Mesendoderm (in vitro differentiated cells): Measurements from ENCODE around the gene TSNAXIP1.

Source experiments
- DNase-seq: peaks from one replicate; pipeline ENCODE4 v3.0.0; 2013
- H2AK5ac ChIP-seq: 2 replicates; pipeline ENCODE4 v1.6.1; 2013; ENCODE audit warnings: low read length, inconsistent platforms
- H2BK120ac ChIP-seq: 2 replicates; pipeline ENCODE4 v1.6.1; 2013; ENCODE audit warnings: low read depth, mild to moderate bottlenecking, low read length, moderate library complexity, mixed read lengths
- H2BK15ac ChIP-seq: replicated peaks from 2 replicates; pipeline ENCODE4 v1.6.1; 2013; ENCODE audit warnings: low read depth, mild to moderate bottlenecking, moderate library complexity
- H2BK5ac ChIP-seq: 2 replicates; pipeline ENCODE4 v1.6.1; 2013; ENCODE audit warnings: low read length, inconsistent platforms
- H3K18ac ChIP-seq: 2 replicates; pipeline ENCODE4 v1.6.1; 2013; ENCODE audit warnings: mild to moderate bottlenecking, low read length, mixed read lengths
- H3K23ac ChIP-seq: one replicate; pipeline ENCODE4 v1.6.1; 2013; ENCODE audit warnings: low read length
- H3K27ac ChIP-seq: 2 replicates; pipeline ENCODE4 v1.5.1; 2013; ENCODE audit warnings: low read depth, mild to moderate bottlenecking, inconsistent platforms, low read length, moderate library complexity
- H3K27me3 ChIP-seq: 2 replicates; pipeline ENCODE4 v1.6.1; 2013; ENCODE audit warnings: low read length, control low read depth, mild to moderate bottlenecking, inconsistent platforms; ENCODE audit not compliant: insufficient read depth, poor library complexity
- H3K36me3 ChIP-seq: 2 replicates; pipeline ENCODE4 v1.6.1; 2013; ENCODE audit warnings: low read length, inconsistent platforms; ENCODE audit not compliant: control insufficient read depth, insufficient read depth
- H3K4ac ChIP-seq: one replicate; pipeline ENCODE4 v1.6.1; 2013; ENCODE audit warnings: low read depth, mild to moderate bottlenecking, low read length, moderate library complexity
- H3K4me1 ChIP-seq: 2 replicates; pipeline ENCODE4 v1.6.1; 2013; ENCODE audit warnings: low read depth, low read length, inconsistent platforms; ENCODE audit not compliant: control insufficient read depth
- H3K4me2 ChIP-seq: 2 replicates; pipeline ENCODE4 v1.6.1; 2013; ENCODE audit warnings: low read length
- H3K4me3 ChIP-seq: 2 replicates; pipeline ENCODE4 v1.5.1; 2013; ENCODE audit warnings: mild to moderate bottlenecking, low read length
- H3K56ac ChIP-seq: one replicate; pipeline ENCODE4 v1.6.1; 2013; ENCODE audit warnings: low read length
- H3K79me1 ChIP-seq: 2 replicates; pipeline ENCODE4 v1.6.1; 2013; ENCODE audit warnings: low read length, inconsistent platforms
- H3K79me2 ChIP-seq: 2 replicates; pipeline ENCODE4 v1.6.1; 2013; ENCODE audit warnings: mild to moderate bottlenecking, low read length; ENCODE audit not compliant: control insufficient read depth, insufficient read depth
- H3K9ac ChIP-seq: 2 replicates; pipeline ENCODE4 v1.6.1; 2013; ENCODE audit warnings: low read length, inconsistent platforms
- H4K5ac ChIP-seq: one replicate; pipeline ENCODE4 v1.6.1; 2013; ENCODE audit warnings: low read length
- H4K8ac ChIP-seq: one replicate; pipeline ENCODE4 v1.6.1; 2013; ENCODE audit warnings: low read depth, mild to moderate bottlenecking, control low read depth, low read length, moderate library complexity
- WGBS: extraction: QIAGEN DNeasy Blood & Tissue Kit; methylation state at CpG from one replicate; pipeline ENCODE4 v1.1.7; 2013; ENCODE audit warnings: low lambda C conversion rate, missing lambda C conversion rate; ENCODE audit not compliant: insufficient coverage; ENCODE audit errors: extremely low coverage; 5-methylcytosine and 5-hydroxymethylcytosine counted together

The TSNAXIP1 gene

GRCh38 chr16:67803894-67804293, 2.8 kb upstream of the TSNAXIP1 start:
- no peak overlapping the region for H4K5ac ChIP-seq
- no peak overlapping the region for H3K4me3 ChIP-seq
- H2AK5ac ChIP-seq = no peak overlapping the region
- DNase-seq = no peak
- no peak overlapping the region for H4K8ac ChIP-seq
- no peaks in the 10 kb centered on the region for H3K27me3 ChIP-seq
- peaks cover 19% of the 10 kb centered on the region for H3K79me2 ChIP-seq
- H3K9ac ChIP-seq = no peak overlapping the region
- H3K27ac ChIP-seq = no peak overlapping the region
- WGBS = no CpG with 5 or more reads among the region's 3 CpGs
- no peak overlapping the region for H3K4me2 ChIP-seq
- H3K79me1 ChIP-seq = peaks cover 23% of the 10 kb centered on the region
- no peak overlapping the region for H3K4ac ChIP-seq
- no peak overlapping the region for H3K23ac ChIP-seq
- H3K36me3 ChIP-seq = peaks cover 4% of the 10 kb centered on the region
- no peak overlapping the region for H2BK5ac ChIP-seq
- no peak overlapping the region for H2BK120ac ChIP-seq
- H3K4me1 ChIP-seq = peaks cover 1% of the 10 kb centered on the region
- no peak overlapping the region for H3K56ac ChIP-seq
- no peak overlapping the region for H3K18ac ChIP-seq
- no peak overlapping the region for H2BK15ac ChIP-seq

DNA sequence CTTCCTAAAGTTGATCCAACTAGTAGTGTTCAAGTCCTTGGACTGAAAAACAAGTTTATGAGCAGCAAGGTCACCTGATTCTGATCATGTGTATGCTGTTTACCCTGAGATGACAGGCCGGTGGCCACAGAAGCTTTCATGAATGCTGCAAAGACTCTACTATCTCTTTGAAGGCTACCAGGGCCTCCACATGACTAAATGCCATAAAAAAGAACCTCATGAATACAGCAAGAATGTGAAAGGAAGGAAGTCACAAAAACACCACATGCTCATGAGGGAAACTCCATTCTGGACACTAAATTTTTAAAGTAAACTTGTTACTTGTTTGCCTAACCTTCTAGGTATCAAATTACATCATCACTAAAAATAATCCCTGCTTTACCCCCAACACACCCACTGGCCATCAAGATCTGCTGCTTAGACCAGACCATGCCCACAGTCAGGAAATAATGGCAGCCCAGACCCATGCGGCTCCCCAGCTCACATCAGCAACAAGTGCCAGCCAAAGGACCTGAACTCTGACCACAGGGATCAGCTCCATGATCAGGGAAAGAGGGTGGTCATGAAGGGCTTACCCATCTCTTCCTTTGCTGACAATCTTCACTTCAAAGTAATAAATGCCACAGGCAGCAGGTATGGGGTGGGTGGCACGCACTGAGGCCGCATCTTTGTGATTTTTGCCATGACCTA, 1.7 kb upstream of the TSNAXIP1 start:
- H3K4me2 ChIP-seq = no peak overlapping the region
- no peak overlapping the region for H3K4ac ChIP-seq
- peaks cover 23% of the 10 kb centered on the region for H3K79me1 ChIP-seq
- H3K56ac ChIP-seq = no peak overlapping the region
- peak overlapping the region; percentile 94 for H3K9ac ChIP-seq
- H2BK15ac ChIP-seq = no peak overlapping the region
- peaks cover 19% of the 10 kb centered on the region for H3K79me2 ChIP-seq
- H3K27ac ChIP-seq = no peak overlapping the region
- H4K5ac ChIP-seq = no peak overlapping the region
- WGBS = no CpG with 5 or more reads among the region's 4 CpGs
- no peak overlapping the region for H4K8ac ChIP-seq
- no peak overlapping the region for H3K18ac ChIP-seq
- H2BK120ac ChIP-seq = no peak overlapping the region
- no peaks in the 10 kb centered on the region for H3K27me3 ChIP-seq
- H3K4me1 ChIP-seq = peaks cover 1% of the 10 kb centered on the region
- no peak overlapping the region for H2AK5ac ChIP-seq
- no peak overlapping the region for H3K23ac ChIP-seq
- H3K4me3 ChIP-seq = no peak overlapping the region
- DNase-seq = no peak
- H2BK5ac ChIP-seq = no peak overlapping the region
- H3K36me3 ChIP-seq = peaks cover 4% of the 10 kb centered on the region

DNA sequence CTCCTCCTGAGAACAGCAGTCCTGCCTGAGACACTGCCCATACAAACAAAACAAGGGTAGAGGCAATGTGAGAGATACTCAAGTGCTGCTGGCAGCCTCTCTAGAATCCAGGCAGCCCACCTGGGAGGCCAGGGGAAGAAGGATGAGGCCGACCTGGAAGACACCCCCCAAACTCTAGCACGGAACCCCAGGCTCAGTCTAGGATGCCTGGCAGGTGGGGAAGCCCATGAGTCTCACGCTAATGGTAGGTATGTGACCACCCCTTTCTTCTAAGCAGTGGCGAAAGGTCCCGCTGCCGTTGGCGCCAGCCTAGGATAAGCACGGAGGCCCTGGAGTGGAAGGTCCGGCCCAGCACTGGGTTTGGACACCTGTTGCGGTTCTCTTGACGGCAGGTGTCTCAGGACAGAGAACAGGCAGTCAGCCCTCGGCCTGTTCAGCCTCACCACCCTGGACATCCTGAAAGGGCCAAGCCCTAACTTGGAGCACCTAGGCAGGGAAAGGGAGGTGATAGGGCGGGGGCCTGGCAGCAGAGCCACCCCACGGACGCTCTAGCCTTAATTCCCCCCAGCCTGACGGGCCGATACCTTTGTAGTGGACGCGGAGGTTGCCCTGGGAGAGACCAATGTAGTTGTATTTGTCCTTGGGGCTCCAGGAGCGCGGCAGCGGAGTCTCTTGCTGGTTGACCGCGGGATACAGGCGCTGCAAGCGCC, 816 bp upstream of the TSNAXIP1 start:
- no CpG with 5 or more reads among the region's 26 CpGs for WGBS
- Histone ChIP-seq H2BK15ac (no peak overlapping the region), H3K4ac (no peak overlapping the region), H2BK120ac (no peak overlapping the region), H4K5ac (no peak overlapping the region), H4K8ac (no peak overlapping the region), H3K23ac (peak overlapping the region; percentile 94), H2AK5ac (no peak overlapping the region), H3K79me1 (peaks cover 17% of the 10 kb centered on the region), H3K27ac (no peak overlapping the region), H3K56ac (peak overlapping the region; percentile 99), H3K9ac (peak overlapping the region; percentile 94), H3K4me1 (peaks cover 1% of the 10 kb centered on the region), H2BK5ac (no peak overlapping the region), H3K27me3 (no peaks in the 10 kb centered on the region), H3K79me2 (peaks cover 19% of the 10 kb centered on the region), H3K4me2 (peak overlapping the region; percentile 84), H3K36me3 (peaks cover 4% of the 10 kb centered on the region), H3K18ac (no peak overlapping the region), H3K4me3 (peak overlapping the region; percentile 98)
- DNase-seq = no peak

DNA sequence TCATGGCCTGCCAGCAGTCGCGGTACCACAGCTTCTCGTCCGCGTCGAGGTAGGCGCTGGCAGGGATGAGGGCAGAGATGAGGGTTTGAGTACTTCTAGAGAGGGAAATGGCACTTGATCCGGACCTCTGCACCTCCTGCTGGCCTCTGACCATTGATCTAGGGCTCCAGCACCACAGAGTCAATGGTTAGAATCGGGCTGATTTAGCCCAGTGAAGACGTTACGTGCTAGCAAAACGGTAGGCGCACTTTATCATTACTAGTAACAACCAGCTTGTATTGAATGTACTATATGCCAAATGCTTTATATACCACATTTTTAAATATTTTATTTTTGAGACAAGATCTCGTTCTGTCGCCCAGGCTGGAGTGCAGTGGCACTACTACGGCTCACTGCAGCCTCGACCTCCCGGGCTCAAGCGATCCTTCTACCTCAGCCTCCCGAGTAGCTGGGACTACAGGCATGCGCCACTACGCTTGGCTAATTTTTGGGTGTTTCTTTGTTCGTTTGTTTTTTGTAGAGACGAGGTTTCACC, 526 bp downstream of the TSNAXIP1 start:
- Histone ChIP-seq H3K9ac (peak overlapping the region; percentile 66), H3K18ac (no peak overlapping the region), H3K56ac (peak overlapping the region; percentile 89), H3K79me1 (peaks cover 13% of the 10 kb centered on the region), H3K4me2 (peak overlapping the region; percentile 89), H3K27ac (no peak overlapping the region), H3K4me1 (peaks cover 1% of the 10 kb centered on the region), H2BK5ac (no peak overlapping the region), H3K36me3 (no peaks in the 10 kb centered on the region), H3K27me3 (no peaks in the 10 kb centered on the region), H3K23ac (no peak overlapping the region), H4K8ac (no peak overlapping the region), H3K4me3 (peak overlapping the region; percentile 46), H2BK15ac (no peak overlapping the region), H3K79me2 (peaks cover 14% of the 10 kb centered on the region), H4K5ac (no peak overlapping the region), H2AK5ac (no peak overlapping the region), H2BK120ac (no peak overlapping the region), H3K4ac (no peak overlapping the region)
- DNase-seq = no peak
- no CpG with 5 or more reads among the region's 24 CpGs for WGBS

- Histone ChIP-seq H3K9ac (no peak overlapping the region), H3K23ac (no peak overlapping the region), H2BK120ac (no peak overlapping the region), H3K4me1 (no peaks in the 10 kb centered on the region), H3K4me3 (no peak overlapping the region), H3K27me3 (no peaks in the 10 kb centered on the region), H2BK5ac (no peak overlapping the region), H3K79me1 (no peaks in the 10 kb centered on the region), H3K36me3 (no peaks in the 10 kb centered on the region), H3K27ac (no peak overlapping the region), H3K79me2 (no peaks in the 10 kb centered on the region), H4K5ac (no peak overlapping the region), H2BK15ac (no peak overlapping the region), H3K56ac (no peak overlapping the region), H3K4me2 (no peak overlapping the region), H4K8ac (no peak overlapping the region), H2AK5ac (no peak overlapping the region), H3K4ac (no peak overlapping the region), H3K18ac (no peak overlapping the region)
- DNase-seq = no peak
- no CpG with 5 or more reads among the region's 1 CpG for WGBS
Measured at GRCh38 chr16:67811899-67812298, 5.2 kb downstream of the TSNAXIP1 start.
